Prostate gland (tissue), 2 donors: ENCODE data around the gene C5orf52.
"Not testable (repeated sequence)": the region's sequence is repeated elsewhere in the genome, so short reads cannot be mapped to it uniquely, and the experiment has no call there.

Experiments used
- POLR2A ChIP-seq: fragments of 450-650 bp; IDR thresholded peaks from one replicate; pipeline ENCODE4 v1.6.1; 2016; ENCODE audit warnings: antibody characterized with exemption, mild to moderate bottlenecking
- TF ChIP-seq, protein P1 (sequence below), 4 experiments: fragments of 200-600 bp in 2 of 4; fragments of 450-650 bp in 2 of 4; sonication (generic) in 2 of 4; IDR thresholded peaks; 1 replicate in 3 of 4; 2 replicates in 1 of 4; pipeline ENCODE4 v1.5.1; 2016 to 2019; ENCODE audit warnings: antibody characterized with exemption in 4 of 4, mild to moderate bottlenecking in 2 of 4, moderate library complexity in 2 of 4

DNA sequence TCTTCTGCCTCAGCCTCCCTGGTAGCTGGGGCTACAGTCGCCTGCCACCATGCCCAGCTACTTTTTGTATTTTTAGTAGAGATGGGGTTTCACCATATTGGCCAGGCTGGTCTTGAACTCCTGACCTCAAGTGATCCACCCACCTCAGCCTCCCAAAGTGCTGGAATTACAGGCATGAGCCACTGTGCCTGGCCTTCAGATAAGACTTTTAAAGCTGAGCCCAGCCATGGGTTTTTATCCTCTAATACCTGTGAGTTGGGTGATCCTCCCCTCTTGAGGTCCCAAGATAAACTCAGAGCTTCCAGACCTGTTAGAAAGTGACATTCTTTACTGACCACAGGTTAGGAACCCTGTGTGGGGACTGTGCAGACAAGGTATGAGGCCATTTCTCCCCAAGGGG lies 56.5 kb downstream of the C5orf52 start:
- TF ChIP-seq, protein P1, sequence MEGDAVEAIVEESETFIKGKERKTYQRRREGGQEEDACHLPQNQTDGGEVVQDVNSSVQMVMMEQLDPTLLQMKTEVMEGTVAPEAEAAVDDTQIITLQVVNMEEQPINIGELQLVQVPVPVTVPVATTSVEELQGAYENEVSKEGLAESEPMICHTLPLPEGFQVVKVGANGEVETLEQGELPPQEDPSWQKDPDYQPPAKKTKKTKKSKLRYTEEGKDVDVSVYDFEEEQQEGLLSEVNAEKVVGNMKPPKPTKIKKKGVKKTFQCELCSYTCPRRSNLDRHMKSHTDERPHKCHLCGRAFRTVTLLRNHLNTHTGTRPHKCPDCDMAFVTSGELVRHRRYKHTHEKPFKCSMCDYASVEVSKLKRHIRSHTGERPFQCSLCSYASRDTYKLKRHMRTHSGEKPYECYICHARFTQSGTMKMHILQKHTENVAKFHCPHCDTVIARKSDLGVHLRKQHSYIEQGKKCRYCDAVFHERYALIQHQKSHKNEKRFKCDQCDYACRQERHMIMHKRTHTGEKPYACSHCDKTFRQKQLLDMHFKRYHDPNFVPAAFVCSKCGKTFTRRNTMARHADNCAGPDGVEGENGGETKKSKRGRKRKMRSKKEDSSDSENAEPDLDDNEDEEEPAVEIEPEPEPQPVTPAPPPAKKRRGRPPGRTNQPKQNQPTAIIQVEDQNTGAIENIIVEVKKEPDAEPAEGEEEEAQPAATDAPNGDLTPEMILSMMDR (IDR thresholded peaks at IDR 0.05): not testable (repeated sequence)
- TF ChIP-seq POLR2A: not testable (repeated sequence)
